K562 (cell line): ENCODE results near the gene CAPS. TPM values are rescaled to one million over a fixed set of nuclear protein-coding genes. Genes with fewer than 3 reads are reported as not detected.
"Not testable (repeated sequence)": the region's sequence is repeated elsewhere in the genome, so short reads cannot be mapped to it uniquely, and the experiment has no call there.

ENCODE experiments used
- ATAC-seq: fragments of 200-7000 bp; cut with Tn5 transposase; 3 replicates; pipeline ENCODE4 v1.9.1; 2020; ENCODE audit warnings: moderate library complexity
- BruUV-seq: library from RNA; stranded (reverse); fragments of 400-500 nt; replicated peaks from 2 replicates; lab custom pipeline; 2021; lab: Mats Ljungman, UMichigan
- CTCF ChIA-PET: fragments of 300-600 bp; formaldehyde crosslinking; extraction: SDS; loops from one replicate; lab custom pipeline; 2021; ENCODE audit warnings: low intra/inter-chr PET ratio; lab: Yijun Ruan, JAX
- POLR2A ChIA-PET: fragments of 300-600, 350-650 bp; sonication (Branson Sonifier 250); formaldehyde crosslinking; extraction: SDS; loops from one replicate; lab custom pipeline; 2021; ENCODE audit warnings: antibody characterized with exemption, inconsistent platforms; lab: Yijun Ruan, JAX
- DNase-seq, 4 experiments: peaks; one replicate each; pipeline versions ENCODE4 v3.0.0 to v3.0.0-alpha.2; 2011 to 2018; ENCODE audit warnings: low spot score in 3 of 4, mixed read lengths in 3 of 4; ENCODE audit errors: extremely low read depth in 1 of 4
- FAIRE-seq: peaks from 2 replicates; lab custom pipeline; 2011; peaks lifted over from hg19 to GRCh38; lab: Jason Lieb, UNC
- H2AFZ ChIP-seq: 2 replicates; pipeline ENCODE4 v1.6.0; 2011; ENCODE audit warnings: low read depth, low read length, control low read depth, inconsistent platforms
- H3K27ac ChIP-seq: fragments of 200-600 bp; 3 replicates; pipeline ENCODE4 v1.8.0; 2011; ENCODE audit warnings: low read depth, mild to moderate bottlenecking, control low read depth, inconsistent platforms, low read length, moderate library complexity, mixed read lengths; ENCODE audit errors: extremely low read depth
- H3K27me3 ChIP-seq, 2 experiments: fragments of 300-600 bp in 1 of 2; 2 replicates in 1 of 2; 3 replicates in 1 of 2; pipeline versions ENCODE4 v1.6.0 to v1.8.0; 2011; ENCODE audit warnings: inconsistent platforms in 2 of 2, low read length in 2 of 2, mild to moderate bottlenecking in 1 of 2, mixed read lengths in 1 of 2, moderate library complexity in 1 of 2; ENCODE audit not compliant: control insufficient read depth in 2 of 2, insufficient read depth in 2 of 2
- H3K36me3 ChIP-seq: fragments of 300-600 bp; 3 replicates; pipeline ENCODE4 v1.8.0; 2011; ENCODE audit warnings: mild to moderate bottlenecking, low read length, inconsistent platforms; ENCODE audit not compliant: control insufficient read depth, insufficient read depth
- H3K4me1 ChIP-seq, 2 experiments: fragments of 200-600 bp in 1 of 2; replicated peaks in 1 of 2; 2 replicates in 1 of 2; 3 replicates in 1 of 2; pipeline versions ENCODE4 v1.5.1 to v1.8.0; 2011; ENCODE audit warnings: inconsistent platforms in 2 of 2, low read length in 2 of 2, mild to moderate bottlenecking in 1 of 2, mixed read lengths in 1 of 2, moderate library complexity in 1 of 2; ENCODE audit not compliant: control insufficient read depth in 2 of 2, insufficient read depth in 2 of 2
- H3K4me2 ChIP-seq: 2 replicates; pipeline ENCODE4 v1.6.1; 2011; ENCODE audit warnings: low read length, control low read depth, inconsistent platforms, mixed read lengths; ENCODE audit not compliant: insufficient read depth
- H3K4me3 ChIP-seq: fragments of 200-600 bp; sonication (generic), shearing (Covaris generic); 2 replicates; pipeline ENCODE4 v1.5.1; 2016; ENCODE audit warnings: control low read depth, inconsistent platforms
- H3K79me2 ChIP-seq: fragments of 200-600 bp; 3 replicates; pipeline ENCODE4 v1.8.0; 2011; ENCODE audit warnings: low read length, inconsistent platforms; ENCODE audit not compliant: control insufficient read depth, insufficient read depth
- H3K9ac ChIP-seq, 2 experiments: 2 replicates each; pipeline versions ENCODE4 v1.6.0 to v1.6.1; 2011; ENCODE audit warnings: low read depth in 2 of 2, low read length in 2 of 2, control low read depth in 1 of 2, inconsistent platforms in 1 of 2, mild to moderate bottlenecking in 1 of 2, mixed read lengths in 1 of 2; ENCODE audit not compliant: insufficient read depth in 1 of 2
- H3K9me1 ChIP-seq: one replicate; pipeline ENCODE4 v1.6.0; 2011; ENCODE audit warnings: inconsistent platforms, mild to moderate bottlenecking, low read length, moderate library complexity; ENCODE audit not compliant: control insufficient read depth, insufficient read depth
- H3K9me3 ChIP-seq: replicated peaks from 2 replicates; pipeline ENCODE4 v1.5.1; 2011; ENCODE audit warnings: low read depth, low read length, inconsistent platforms; ENCODE audit not compliant: control insufficient read depth, insufficient read depth
- H4K20me1 ChIP-seq: replicated peaks from 2 replicates; pipeline ENCODE4 v1.6.1; 2011; ENCODE audit warnings: low read length, inconsistent platforms, mixed read lengths; ENCODE audit not compliant: control insufficient read depth, insufficient read depth
- ARID1B ChIP-seq: fragments of 450-650 bp; IDR thresholded peaks from 2 replicates; pipeline ENCODE4 v1.6.1; 2016; ENCODE audit warnings: antibody characterized with exemption, mild to moderate bottlenecking, inconsistent platforms
- CBFA2T2 ChIP-seq: fragments of 450-650 bp; conservative IDR thresholded peaks from 2 replicates; pipeline ENCODE4 v1.6.1; 2017; ENCODE audit warnings: mild to moderate bottlenecking
- CBFA2T3 ChIP-seq: fragments of 450-650 bp; IDR thresholded peaks from 2 replicates; pipeline ENCODE4 v1.6.1; 2017
- CC2D1A ChIP-seq: fragments of 450-650 bp; IDR thresholded peaks from 2 replicates; pipeline ENCODE4 v1.6.1; 2017; ENCODE audit warnings: mild to moderate bottlenecking
- DPF2 ChIP-seq: fragments of 450-650 bp; IDR thresholded peaks from 2 replicates; pipeline ENCODE4 v1.6.1; 2016
- FOXM1 ChIP-seq, 2 experiments: fragments of 450-650 bp in 1 of 2; sonication (generic) in 1 of 2; formaldehyde crosslinking in 1 of 2; IDR thresholded peaks; 2 replicates each; pipeline versions ENCODE4 v1.6.1 to v1.9.0; 2017 to 2022; ENCODE audit warnings: low read depth in 2 of 2, mild to moderate bottlenecking in 2 of 2, missing genetic modification reagents in 1 of 2, moderate library complexity in 1 of 2
- KDM1A ChIP-seq, 2 experiments: fragments of 450-650 bp; IDR thresholded peaks; 2 replicates each; pipeline ENCODE4 v1.6.1; 2016; ENCODE audit warnings: mild to moderate bottlenecking in 2 of 2
- MTA2 ChIP-seq: fragments of 450-650 bp; IDR thresholded peaks from 2 replicates; pipeline ENCODE4 v1.6.1; 2016; ENCODE audit warnings: low read depth
- NCOR1 ChIP-seq: fragments of 450-650 bp; IDR thresholded peaks from 2 replicates; pipeline ENCODE4 v1.6.1; 2016; ENCODE audit warnings: mild to moderate bottlenecking, moderate library complexity
- NFIC ChIP-seq: fragments of 450-650 bp; IDR thresholded peaks from 2 replicates; pipeline ENCODE4 v1.6.1; 2017; ENCODE audit warnings: mild to moderate bottlenecking, inconsistent platforms
- PHB2 ChIP-seq: fragments of 450-650 bp; IDR thresholded peaks from 2 replicates; pipeline ENCODE4 v1.6.1; 2017; ENCODE audit warnings: low read depth
- POLR2AphosphoS5 ChIP-seq: IDR thresholded peaks from 2 replicates; pipeline ENCODE4 v1.6.1; 2011; ENCODE audit warnings: mild to moderate bottlenecking, low read depth, low read length, moderate library complexity; ENCODE audit not compliant: control insufficient read depth, insufficient read depth
- TAL1 ChIP-seq: fragments of 450-650 bp; IDR thresholded peaks from 2 replicates; pipeline ENCODE4 v1.6.1; 2016; ENCODE audit warnings: mild to moderate bottlenecking
- TCF3 ChIP-seq: sonication (generic); formaldehyde crosslinking; IDR thresholded peaks from 2 replicates; pipeline ENCODE4 v1.4.0; 2020; ENCODE audit warnings: mild to moderate bottlenecking, missing genetic modification reagents
- TEAD4 ChIP-seq, 2 experiments: sonication (generic) in 1 of 2; formaldehyde crosslinking in 1 of 2; IDR thresholded peaks; 2 replicates each; pipeline versions ENCODE4 v1.6.1 to v1.8.0; 2012 to 2022; ENCODE audit warnings: borderline replicate concordance in 1 of 2, inconsistent platforms in 1 of 2, low read length in 1 of 2, mild to moderate bottlenecking in 1 of 2, missing genetic modification reagents in 1 of 2
- TRIM24 ChIP-seq, 2 experiments: fragments of 450-650 bp; IDR thresholded peaks; 2 replicates each; pipeline ENCODE4 v1.6.1; 2016
- WGBS: fragments of 100-300 bp; shearing (Covaris generic); methylation state at CpG from one replicate; pipeline ENCODE4 v1.1.6; 2016; ENCODE audit warnings: low coverage, mixed read lengths; ENCODE audit not compliant: insufficient coverage; ENCODE audit errors: missing lambda C conversion rate; 5-methylcytosine and 5-hydroxymethylcytosine counted together
- in situ Hi-C: fragments of 300-500 bp; cut with MboI; formaldehyde crosslinking; loops from 4 replicates; pipeline ENCODE4 v1.15.0; 2018; ENCODE audit warnings: inconsistent platforms, mixed read lengths
- intact Hi-C: fragments of 100-400 bp; cut with micrococcal nuclease; formaldehyde crosslinking; loops from 2 replicates; pipeline ENCODE4 v1.14.2; 2022
- polyA plus RNA-seq, 8 experiments: library from polyadenylated mRNA; depleted of rRNA in 4 of 8; stranded (reverse) in 5 of 8; unstranded in 3 of 8; fragments of >200 nt; fragmentation: Nextera tagmentation in 2 of 8; fragmentation: Illumina TruSeq in 1 of 8; extraction: Ambion mirVana in 2 of 8; extraction: Trizol in 1 of 8; gene quantifications; 2 replicates each; pipeline versions ENCODE4 v1.2.1 to v1.2.3, GENCODE V29; 2011 to 2014; ENCODE audit warnings: inconsistent platforms in 1 of 8, missing spikeins in 1 of 8
- total RNA-seq, 7 experiments: library from RNA; depleted of rRNA in 6 of 7; stranded (reverse); fragments of >200 nt in 6 of 7; fragmentation: Illumina TruSeq in 2 of 7; extraction: Trizol in 2 of 7; gene quantifications; 2 replicates each; pipeline versions ENCODE4 v1.2.1 to v1.2.3, GENCODE V29; 2011 to 2021; ENCODE audit warnings: low replicate concordance in 1 of 7

CAPS gene
- total and polyA plus RNA-seq, 9 of the 15 experiments (the other 6 are each of a cell fraction or from before 2014, with no cell fraction given): 0.15 to 4.0 (median 0.91) TPM

DNA sequence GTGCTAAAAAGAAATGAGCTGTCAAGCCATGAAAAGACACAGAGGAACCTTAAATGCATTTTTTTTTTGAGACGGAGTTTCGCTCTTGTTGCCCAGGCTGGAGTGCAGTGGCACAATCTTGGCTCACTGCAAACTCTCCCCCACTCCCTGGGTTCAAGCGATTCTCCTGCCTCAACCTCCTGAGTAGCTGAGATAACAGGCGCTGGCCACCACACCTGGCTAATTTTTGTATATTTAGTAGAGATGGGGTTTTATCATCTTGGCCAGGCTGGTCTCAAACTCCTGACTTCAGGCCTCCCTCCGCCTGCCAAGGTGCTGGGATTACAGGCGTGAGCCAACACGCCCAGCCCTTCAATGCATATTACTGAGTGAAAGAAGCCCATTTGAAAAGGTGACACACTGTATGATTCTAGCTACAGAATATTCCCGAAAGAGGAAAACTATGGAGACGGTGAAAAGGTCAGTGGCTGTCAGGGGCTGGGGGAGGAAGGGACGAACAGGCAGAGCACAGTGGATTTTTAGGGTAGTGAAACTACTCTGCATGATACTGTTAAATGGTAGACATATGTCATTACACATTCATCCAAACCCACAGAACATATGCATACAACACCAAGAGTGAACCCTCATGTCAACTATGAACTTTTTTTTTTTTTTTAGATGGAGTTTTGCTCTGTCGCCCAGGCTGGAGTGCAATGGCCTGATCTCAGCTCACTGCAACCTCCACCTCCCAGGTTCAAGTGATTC is 29.8 kb upstream of the CAPS start:
- H3K36me3 ChIP-seq; in situ Hi-C loops; intact Hi-C loops; H2AFZ ChIP-seq; ATAC-seq; H3K9me3 ChIP-seq; CTCF ChIA-PET; BruUV-seq; H3K9me1 ChIP-seq; FAIRE-seq; H3K4me3 ChIP-seq; H3K4me2 ChIP-seq; H3K79me2 ChIP-seq; H4K20me1 ChIP-seq; H3K27ac ChIP-seq; TF ChIP-seq FOXM1 (CRISPR knock-in tag; IDR thresholded peaks at IDR 0.05; ENCODE audit: low read depth); TEAD4 (CRISPR knock-in tag; IDR thresholded peaks at IDR 0.05; ENCODE audit: borderline replicate concordance): not testable (repeated sequence)
- DNase-seq: peak in 1 of 4 experiments; percentile 43
- peak overlapping the region in 1 of 2 experiments; percentile 17; a peak in 1 of 4 replicates for H3K9ac ChIP-seq
- 13% methylated on average over 11 of the region's 11 CpGs for WGBS
- peaks cover 10 to 27% of the 10 kb centered on the region in 2 experiments; a peak in 4 of 5 replicates for H3K27me3 ChIP-seq
- H3K4me1 ChIP-seq: peaks cover 2 to 19% of the 10 kb centered on the region in 2 experiments; a peak in 2 of 5 replicates
- POLR2A ChIA-PET: interaction anchor here (0.7 to 1.0 kb wide), 3 partner anchors 17 to 112 kb away, joined by 3 to 4 read pairs (median 3); no protein-coding TSS in a partner anchor
- TF ChIP-seq CBFA2T3: peak; percentile 92
- TF ChIP-seq FOXM1 (IDR thresholded peaks at IDR 0.05; ENCODE audit: low read depth): 0 out of 2 replicates have a peak, but pooled peaks have one; percentile 31
- TF ChIP-seq KDM1A (IDR thresholded peaks at IDR 0.05): peak; percentile 23 to 33; a peak in 1 of 4 replicates
- peak; percentile 47; the same call in 1 of the 2 replicates for TF ChIP-seq POLR2AphosphoS5
- TF ChIP-seq PHB2: peak; percentile 73
- TF ChIP-seq DPF2: 0 out of 2 replicates have a peak, but pooled peaks have one; percentile 34
- peak; percentile 49 for TF ChIP-seq NFIC
- TF ChIP-seq TAL1: peak; percentile 88
- TF ChIP-seq ARID1B: peak; percentile 82
- peak; percentile 79 for TF ChIP-seq TCF3
- peak; percentile 70 for TF ChIP-seq MTA2
- TF ChIP-seq TEAD4 (IDR thresholded peaks at IDR 0.05; ENCODE audit: low read length): peak; percentile 67
- peak; percentile 86 for TF ChIP-seq CBFA2T2
- peak; percentile 71; the same call in 1 of the 2 replicates for TF ChIP-seq NCOR1
- peak; percentile 50; the same call in 1 of the 2 replicates for TF ChIP-seq CC2D1A
- peak; percentile 43 to 44; a peak in 3 of 4 replicates for TF ChIP-seq TRIM24 (IDR thresholded peaks at IDR 0.05)
